ENCODE results near the gene CREG2. TPM values are rescaled to one million over a fixed set of nuclear protein-coding genes. Genes with fewer than 3 reads are reported as not detected.

CREG2 gene
- total RNA-seq, 1 donor, result 1.5 TPM

DNA sequence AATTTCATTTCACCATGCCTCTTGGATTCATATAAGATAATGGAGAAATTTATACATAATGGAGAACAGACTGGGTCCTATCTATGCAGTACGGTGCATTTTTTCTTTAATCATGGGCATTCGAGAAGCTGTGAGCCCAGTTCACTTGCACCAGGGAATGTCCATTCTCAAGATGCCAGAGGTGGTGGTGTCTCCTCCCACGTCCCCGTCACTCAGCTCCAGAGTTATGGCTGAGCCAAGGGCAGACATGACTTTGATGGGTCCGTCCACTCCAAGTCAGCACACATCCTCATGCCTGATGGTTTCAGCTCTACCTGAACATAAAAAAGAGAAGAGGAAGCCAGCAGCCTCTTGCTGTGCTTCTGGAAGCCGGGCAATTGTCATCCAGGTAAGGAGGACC is 42.1 kb upstream of the CREG2 start:
- DNase-seq (ENCODE audit: low read depth), result no peak
- H3K4me3 ChIP-seq (ENCODE audit: low read depth, low read length), result no peak overlapping the region
- TF ChIP-seq, protein P1, sequence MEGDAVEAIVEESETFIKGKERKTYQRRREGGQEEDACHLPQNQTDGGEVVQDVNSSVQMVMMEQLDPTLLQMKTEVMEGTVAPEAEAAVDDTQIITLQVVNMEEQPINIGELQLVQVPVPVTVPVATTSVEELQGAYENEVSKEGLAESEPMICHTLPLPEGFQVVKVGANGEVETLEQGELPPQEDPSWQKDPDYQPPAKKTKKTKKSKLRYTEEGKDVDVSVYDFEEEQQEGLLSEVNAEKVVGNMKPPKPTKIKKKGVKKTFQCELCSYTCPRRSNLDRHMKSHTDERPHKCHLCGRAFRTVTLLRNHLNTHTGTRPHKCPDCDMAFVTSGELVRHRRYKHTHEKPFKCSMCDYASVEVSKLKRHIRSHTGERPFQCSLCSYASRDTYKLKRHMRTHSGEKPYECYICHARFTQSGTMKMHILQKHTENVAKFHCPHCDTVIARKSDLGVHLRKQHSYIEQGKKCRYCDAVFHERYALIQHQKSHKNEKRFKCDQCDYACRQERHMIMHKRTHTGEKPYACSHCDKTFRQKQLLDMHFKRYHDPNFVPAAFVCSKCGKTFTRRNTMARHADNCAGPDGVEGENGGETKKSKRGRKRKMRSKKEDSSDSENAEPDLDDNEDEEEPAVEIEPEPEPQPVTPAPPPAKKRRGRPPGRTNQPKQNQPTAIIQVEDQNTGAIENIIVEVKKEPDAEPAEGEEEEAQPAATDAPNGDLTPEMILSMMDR (IDR thresholded peaks at IDR 0.05; ENCODE audit: insufficient read depth, low read length), result no peak

DNA sequence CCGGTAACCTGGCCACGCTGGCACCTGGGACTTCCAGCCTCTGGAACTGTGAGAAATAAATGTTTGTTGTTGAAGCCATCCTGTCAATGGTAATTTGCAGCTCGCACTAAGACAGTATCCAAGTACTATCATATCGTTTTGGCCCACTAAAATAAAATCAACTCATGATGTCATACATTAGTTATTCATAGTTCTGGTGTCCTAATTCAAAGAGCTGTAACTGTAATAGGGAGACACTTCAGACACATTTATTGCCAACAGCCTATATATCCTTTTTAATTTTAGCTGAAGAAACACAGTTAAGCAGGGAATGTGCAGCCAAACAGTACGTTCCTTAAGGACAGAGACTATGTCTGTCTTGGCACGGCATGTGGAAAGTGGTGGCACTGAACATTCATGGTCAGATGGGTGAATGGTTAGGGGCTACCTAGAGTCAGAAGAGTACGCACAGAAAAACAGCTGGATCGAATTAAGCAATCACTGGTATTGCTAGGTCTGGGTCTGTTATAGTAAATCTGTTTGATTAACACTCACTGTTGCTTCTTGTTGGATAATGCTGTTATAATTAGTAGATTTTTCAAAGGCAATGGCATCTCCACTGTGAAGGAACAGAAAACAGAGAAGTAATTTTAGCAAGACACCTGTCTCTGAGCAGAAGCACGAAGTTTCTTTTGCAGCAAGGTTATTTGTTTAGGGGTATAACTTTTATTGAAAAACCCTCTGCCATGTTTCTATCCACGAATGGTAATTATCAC is 41.3 kb upstream of the CREG2 start:
- no peak for DNase-seq (ENCODE audit: low read depth)
- TF ChIP-seq, protein P1 (IDR thresholded peaks at IDR 0.05; ENCODE audit: insufficient read depth, low read length), result no peak
- no peak overlapping the region for H3K4me3 ChIP-seq (ENCODE audit: low read depth, low read length)

DNA sequence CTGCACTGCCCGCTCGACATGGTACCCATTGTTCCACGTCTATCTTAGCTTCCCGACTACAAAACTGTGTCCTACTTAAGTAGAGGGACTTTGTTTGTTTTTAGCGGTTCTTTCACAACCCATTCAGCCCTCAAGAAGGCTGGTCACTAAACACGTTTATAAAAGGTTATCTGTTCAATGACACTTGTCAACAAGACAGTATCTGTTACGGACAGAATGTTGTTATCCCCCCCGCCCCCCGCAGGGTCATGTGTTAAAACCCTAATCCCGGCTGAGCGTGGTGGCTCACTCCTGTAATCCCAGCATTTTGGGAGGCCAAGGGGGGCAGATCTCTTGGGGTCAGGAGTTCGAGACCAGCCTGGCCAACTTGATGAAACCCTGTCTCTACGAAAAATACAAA is 40.4 kb upstream of the CREG2 start:
- DNase-seq (ENCODE audit: low read depth), result no peak
- H3K4me3 ChIP-seq (ENCODE audit: low read depth, low read length), result no peak overlapping the region
- TF ChIP-seq, protein P1 (IDR thresholded peaks at IDR 0.05; ENCODE audit: insufficient read depth, low read length), result no peak

DNA sequence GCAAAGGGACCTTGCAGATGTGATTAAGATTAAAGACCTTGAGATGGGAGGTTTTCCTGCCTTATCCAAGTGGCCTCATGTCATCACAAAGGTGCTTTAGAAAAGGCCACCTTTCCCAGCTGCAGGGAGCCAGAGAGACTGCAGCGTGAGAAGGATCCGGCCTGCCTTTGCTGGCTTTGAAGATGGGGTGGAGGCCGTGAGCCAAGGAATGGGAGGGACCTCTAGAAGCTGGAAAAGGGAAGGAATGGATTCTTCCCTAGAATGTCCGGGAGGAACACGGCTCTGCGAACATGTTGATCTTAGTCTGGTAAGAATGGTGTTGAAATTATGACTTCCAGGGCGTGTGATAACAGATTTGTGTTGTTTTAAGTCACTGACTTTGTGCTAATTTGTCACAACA is 39.9 kb upstream of the CREG2 start:
- no peak for DNase-seq (ENCODE audit: low read depth)
- H3K4me3 ChIP-seq (ENCODE audit: low read depth, low read length), result no peak overlapping the region
- TF ChIP-seq, protein P1 (IDR thresholded peaks at IDR 0.05; ENCODE audit: insufficient read depth, low read length), result no peak

DNA sequence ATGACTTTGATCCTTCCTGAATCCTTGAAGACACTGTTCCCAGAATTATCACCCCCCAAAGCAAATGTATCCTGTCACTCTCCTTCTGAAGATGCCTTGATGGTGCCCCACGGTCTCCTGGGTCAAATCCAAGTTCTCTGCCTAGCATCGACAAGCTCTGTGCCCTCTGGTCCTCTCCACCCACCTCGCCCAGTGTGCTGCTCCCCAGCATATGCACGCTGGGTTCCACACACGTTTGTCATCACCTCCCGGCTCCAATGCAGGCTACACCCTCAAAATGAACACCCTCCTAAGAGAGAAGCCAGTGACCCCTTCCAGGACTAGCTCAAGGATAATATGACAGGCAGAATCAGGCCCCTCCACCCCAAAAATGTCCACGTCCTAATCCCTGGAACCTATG is 39.5 kb upstream of the CREG2 start:
- DNase-seq (ENCODE audit: low read depth), result no peak
- H3K4me3 ChIP-seq (ENCODE audit: low read depth, low read length), result no peak overlapping the region
- TF ChIP-seq, protein P1 (IDR thresholded peaks at IDR 0.05; ENCODE audit: insufficient read depth, low read length), result no peak

DNA sequence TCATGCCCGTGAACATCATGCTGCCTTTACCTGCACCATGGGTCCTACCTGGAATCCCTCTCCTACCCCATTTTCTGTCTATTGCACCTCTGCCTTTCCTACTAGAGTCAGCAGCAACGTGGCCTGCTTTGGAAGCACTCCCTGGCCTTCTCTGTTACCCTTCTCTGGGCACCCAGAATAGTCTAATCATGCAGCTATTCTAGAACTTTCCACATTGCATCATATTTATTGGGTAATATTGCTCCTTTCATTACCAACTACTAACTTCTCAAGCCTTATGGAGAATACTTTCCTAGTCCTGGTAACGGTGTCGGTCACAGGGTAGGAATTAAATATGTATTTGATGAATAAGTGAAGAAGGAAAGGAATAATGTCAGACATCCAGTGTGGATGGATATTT is 33.3 kb upstream of the CREG2 start:
- DNase-seq (ENCODE audit: low read depth), result peak; percentile 43
- TF ChIP-seq, protein P1 (IDR thresholded peaks at IDR 0.05; ENCODE audit: insufficient read depth, low read length), result no peak
- no peak overlapping the region for H3K4me3 ChIP-seq (ENCODE audit: low read depth, low read length)

All from fibroblast of the aortic adventitia (primary cell).